Uterus (tissue), 2 donors: ENCODE results near the gene KSR2.

Source experiments
- CTCF ChIP-seq, 4 experiments: fragments of 200-600 bp in 2 of 4; fragments of 450-650 bp in 2 of 4; sonication (generic) in 2 of 4; IDR thresholded peaks; one replicate each; pipeline ENCODE4 v1.5.1; 2016 to 2019; ENCODE audit warnings: antibody characterized with exemption in 4 of 4, mild to moderate bottlenecking in 2 of 4, moderate library complexity in 1 of 4
- POLR2A ChIP-seq, 2 donors: fragments of 450-650 bp; IDR thresholded peaks; one replicate each; pipeline ENCODE4 v1.6.1; 2016; ENCODE audit warnings: antibody characterized with exemption in 2 of 2, mild to moderate bottlenecking in 1 of 2, moderate library complexity in 1 of 2

- TF ChIP-seq CTCF (IDR thresholded peaks at IDR 0.05) = no peak
- no peak for TF ChIP-seq POLR2A (IDR thresholded peaks at IDR 0.05)
Measured at GRCh38 chr12:117679776-117680175, 289.0 kb downstream of the KSR2 start.
